Activated naive CD8-positive, alpha-beta T cell (primary cell): Measurements from ENCODE around the gene GRIN2C.

Source experiments
- H3K27ac Mint-ChIP-seq: one replicate; pipeline ENCODE4 v1.8.0; 2021; ENCODE audit warnings: mixed read lengths
- H3K27me3 Mint-ChIP-seq: one replicate; pipeline ENCODE4 v1.8.0; 2021; ENCODE audit warnings: mixed read lengths
- H3K36me3 Mint-ChIP-seq: one replicate; pipeline ENCODE4 v1.8.0; 2021; ENCODE audit warnings: mixed read lengths
- H3K4me1 Mint-ChIP-seq: one replicate; pipeline ENCODE4 v1.8.0; 2021; ENCODE audit warnings: low read depth, mixed read lengths
- H3K4me3 Mint-ChIP-seq: one replicate; pipeline ENCODE4 v1.8.0; 2021; ENCODE audit warnings: mild to moderate bottlenecking, mixed read lengths
- H3K9me3 Mint-ChIP-seq: one replicate; pipeline ENCODE4 v1.8.0; 2021; ENCODE audit warnings: low read depth, mixed read lengths

Gene GRIN2C

GRCh38 chr17:74832421-74832820, 27.3 kb downstream of the GRIN2C start:
- H3K27me3 Mint-ChIP-seq = no peaks in the 10 kb centered on the region
- H3K4me1 Mint-ChIP-seq = no peaks in the 10 kb centered on the region
- H3K36me3 Mint-ChIP-seq = peaks cover 10% of the 10 kb centered on the region
- H3K27ac Mint-ChIP-seq = no peak overlapping the region
- H3K9me3 Mint-ChIP-seq = no peaks in the 10 kb centered on the region
- H3K4me3 Mint-ChIP-seq = no peak overlapping the region

GRCh38 chr17:74831444-74832146, 28.1 kb downstream of the GRIN2C start:
- Mint-ChIP-seq H3K4me1 (no peaks in the 10 kb centered on the region), H3K27me3 (no peaks in the 10 kb centered on the region), H3K9me3 (no peaks in the 10 kb centered on the region), H3K36me3 (peaks cover 7% of the 10 kb centered on the region), H3K4me3 (no peak overlapping the region), H3K27ac (no peak overlapping the region)

GRCh38 chr17:74830861-74831260, 28.8 kb downstream of the GRIN2C start:
- H3K27ac Mint-ChIP-seq = no peak overlapping the region
- no peaks in the 10 kb centered on the region for H3K4me1 Mint-ChIP-seq
- peaks cover 3% of the 10 kb centered on the region for H3K36me3 Mint-ChIP-seq
- no peaks in the 10 kb centered on the region for H3K27me3 Mint-ChIP-seq
- H3K4me3 Mint-ChIP-seq = no peak overlapping the region
- no peaks in the 10 kb centered on the region for H3K9me3 Mint-ChIP-seq

GRCh38 chr17:74827800-74828199, 31.9 kb downstream of the GRIN2C start:
- Mint-ChIP-seq H3K4me3 (no peak overlapping the region), H3K9me3 (no peaks in the 10 kb centered on the region), H3K27ac (no peak overlapping the region)

GRCh38 chr17:74825952-74826719, 33.5 kb downstream of the GRIN2C start:
- Mint-ChIP-seq H3K27ac (no peak overlapping the region), H3K9me3 (no peaks in the 10 kb centered on the region), H3K4me1 (no peaks in the 10 kb centered on the region), H3K27me3 (no peaks in the 10 kb centered on the region), H3K4me3 (no peak overlapping the region), H3K36me3 (peaks cover 2% of the 10 kb centered on the region)

More at GRCh38 chr17:74827800-74828199, 31.9 kb downstream of the GRIN2C start:
- H3K36me3 Mint-ChIP-seq = peaks cover 2% of the 10 kb centered on the region
- no peaks in the 10 kb centered on the region for H3K4me1 Mint-ChIP-seq
- H3K27me3 Mint-ChIP-seq = no peaks in the 10 kb centered on the region

GRCh38 chr17:74824961-74825627, 34.6 kb downstream of the GRIN2C start:
- H3K36me3 Mint-ChIP-seq = no peaks in the 10 kb centered on the region

GRCh38 chr17:74822939-74823367, 36.7 kb downstream of the GRIN2C start:
- H3K36me3 Mint-ChIP-seq = no peaks in the 10 kb centered on the region
- no peaks in the 10 kb centered on the region for H3K27me3 Mint-ChIP-seq
- no peak overlapping the region for H3K4me3 Mint-ChIP-seq
- no peaks in the 10 kb centered on the region for H3K4me1 Mint-ChIP-seq
- no peaks in the 10 kb centered on the region for H3K9me3 Mint-ChIP-seq
- no peak overlapping the region for H3K27ac Mint-ChIP-seq

More at GRCh38 chr17:74824961-74825627, 34.6 kb downstream of the GRIN2C start:
- Mint-ChIP-seq H3K27me3 (no peaks in the 10 kb centered on the region), H3K27ac (no peak overlapping the region), H3K9me3 (no peaks in the 10 kb centered on the region), H3K4me3 (no peak overlapping the region), H3K4me1 (no peaks in the 10 kb centered on the region)

- Mint-ChIP-seq H3K9me3 (no peaks in the 10 kb centered on the region), H3K27ac (no peak overlapping the region), H3K27me3 (no peaks in the 10 kb centered on the region), H3K4me3 (no peak overlapping the region), H3K36me3 (no peaks in the 10 kb centered on the region), H3K4me1 (no peaks in the 10 kb centered on the region)
Measured at GRCh38 chr17:74822335-74822938, 37.2 kb downstream of the GRIN2C start.

GRCh38 chr17:74821655-74822334, 37.9 kb downstream of the GRIN2C start:
- Mint-ChIP-seq H3K9me3 (no peaks in the 10 kb centered on the region), H3K36me3 (no peaks in the 10 kb centered on the region), H3K27me3 (no peaks in the 10 kb centered on the region), H3K4me1 (no peaks in the 10 kb centered on the region), H3K27ac (no peak overlapping the region), H3K4me3 (no peak overlapping the region)

GRCh38 chr17:74819801-74820436, 39.8 kb downstream of the GRIN2C start:
- no peaks in the 10 kb centered on the region for H3K36me3 Mint-ChIP-seq
- H3K27me3 Mint-ChIP-seq = no peaks in the 10 kb centered on the region
- H3K4me3 Mint-ChIP-seq = no peak overlapping the region
- no peaks in the 10 kb centered on the region for H3K4me1 Mint-ChIP-seq
- no peak overlapping the region for H3K27ac Mint-ChIP-seq
- H3K9me3 Mint-ChIP-seq = no peaks in the 10 kb centered on the region

GRCh38 chr17:74818291-74818938, 41.3 kb downstream of the GRIN2C start:
- Mint-ChIP-seq H3K4me3 (no peak overlapping the region), H3K9me3 (no peaks in the 10 kb centered on the region), H3K4me1 (no peaks in the 10 kb centered on the region), H3K27me3 (no peaks in the 10 kb centered on the region), H3K27ac (no peak overlapping the region), H3K36me3 (no peaks in the 10 kb centered on the region)

GRCh38 chr17:74816905-74817620, 42.6 kb downstream of the GRIN2C start:
- no peaks in the 10 kb centered on the region for H3K27me3 Mint-ChIP-seq
- H3K9me3 Mint-ChIP-seq = no peaks in the 10 kb centered on the region
- H3K4me1 Mint-ChIP-seq = no peaks in the 10 kb centered on the region
- no peak overlapping the region for H3K4me3 Mint-ChIP-seq
- H3K36me3 Mint-ChIP-seq = no peaks in the 10 kb centered on the region
- no peak overlapping the region for H3K27ac Mint-ChIP-seq
